HG03378 (cell line): ENCODE results near the gene TESMIN.

ENCODE experiments used
- ATAC-seq: cut with Tn5 transposase; IDR thresholded peaks from one replicate; pipeline ENCODE4 v1.9.1; 2021; ENCODE audit warnings: mild to moderate bottlenecking, moderate library complexity; ENCODE audit not compliant: unreplicated experiment

The TESMIN gene

GRCh38 chr11:68763181-68763721 lies 11.9 kb upstream of the TESMIN start:
- ATAC-seq = no peak

DNA sequence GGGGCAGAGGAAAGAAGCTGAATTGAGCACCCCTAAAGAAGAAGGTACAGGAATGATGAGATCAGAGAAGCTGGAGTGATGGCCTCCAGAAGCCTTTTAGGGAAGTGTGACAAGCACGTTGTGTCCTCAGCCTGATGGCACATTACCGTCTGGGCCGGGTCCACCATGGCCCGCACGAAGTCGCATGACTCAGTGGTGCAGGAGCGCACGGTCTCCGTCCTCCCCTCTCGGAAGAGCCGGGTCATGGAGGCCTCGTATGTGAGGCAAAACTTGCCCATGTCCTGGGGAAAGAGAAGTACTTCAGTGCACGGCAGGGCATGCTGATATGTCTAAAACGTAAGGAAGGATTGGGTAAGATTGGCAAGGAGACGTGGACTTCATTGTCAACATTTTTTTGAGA lies 11.2 kb upstream of the TESMIN start:
- no peak for ATAC-seq

DNA sequence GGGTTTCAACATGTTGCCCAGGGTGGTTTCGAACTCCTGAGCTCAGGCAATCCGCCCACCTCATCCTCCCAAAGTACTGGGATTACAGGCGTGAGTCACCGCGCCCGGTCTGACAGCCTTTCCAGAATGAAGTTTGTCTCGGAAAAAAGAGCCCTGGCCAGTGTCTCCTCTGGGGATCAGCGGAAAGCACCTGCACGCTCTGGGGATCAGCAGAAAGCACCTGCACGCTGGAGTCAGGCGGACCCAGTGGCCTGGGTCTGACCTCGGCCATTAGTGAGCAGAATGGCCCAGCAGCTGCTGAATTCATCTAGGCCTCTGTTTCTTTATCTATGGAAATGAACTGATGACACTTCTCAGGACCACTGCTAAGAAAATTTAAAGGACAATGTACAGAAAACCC lies 10.5 kb upstream of the TESMIN start:
- no peak for ATAC-seq

DNA sequence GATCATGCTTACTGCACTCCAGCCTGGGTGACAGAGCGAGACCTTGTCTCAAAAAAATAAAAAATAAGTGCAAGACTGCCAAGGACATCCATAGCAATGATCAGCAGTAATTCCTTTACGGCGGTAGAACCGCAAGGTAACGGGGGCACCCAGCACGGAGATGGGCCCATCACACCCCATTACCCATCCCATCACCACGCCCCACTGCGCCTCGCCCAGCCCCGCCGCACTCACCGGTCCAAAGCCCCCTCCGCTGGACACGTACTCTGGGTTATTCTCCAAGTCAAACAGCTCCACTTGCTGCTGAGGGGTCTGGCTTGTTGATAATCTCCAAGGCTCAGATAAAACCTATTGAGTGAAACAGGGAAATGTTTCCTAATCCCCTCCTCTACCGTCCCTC lies 8.7 kb upstream of the TESMIN start:
- ATAC-seq = no peak

- no peak for ATAC-seq
Measured at GRCh38 chr11:68757711-68758110, 6.4 kb upstream of the TESMIN start.

GRCh38 chr11:68756171-68756766 lies 4.9 kb upstream of the TESMIN start:
- ATAC-seq = no peak

GRCh38 chr11:68753300-68753699 lies 2.0 kb upstream of the TESMIN start:
- ATAC-seq = no peak

DNA sequence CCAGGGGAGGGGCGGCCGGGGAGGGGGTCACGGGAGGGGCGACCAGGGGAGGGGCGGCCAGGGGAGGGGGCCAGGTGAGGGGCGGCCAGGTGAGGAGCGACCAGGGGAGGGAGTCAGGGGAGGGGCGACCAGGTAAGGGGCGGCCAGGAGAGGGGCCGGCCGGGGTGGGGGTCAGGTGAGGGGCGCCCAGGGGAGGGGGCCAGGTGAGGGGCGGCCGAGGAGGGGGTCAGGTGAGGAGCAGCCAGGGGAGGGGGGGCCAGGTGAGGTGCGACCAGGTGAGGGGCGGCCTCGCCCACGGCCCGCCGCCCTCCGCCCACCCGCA lies 355 bp downstream of the TESMIN start:
- no peak for ATAC-seq

DNA sequence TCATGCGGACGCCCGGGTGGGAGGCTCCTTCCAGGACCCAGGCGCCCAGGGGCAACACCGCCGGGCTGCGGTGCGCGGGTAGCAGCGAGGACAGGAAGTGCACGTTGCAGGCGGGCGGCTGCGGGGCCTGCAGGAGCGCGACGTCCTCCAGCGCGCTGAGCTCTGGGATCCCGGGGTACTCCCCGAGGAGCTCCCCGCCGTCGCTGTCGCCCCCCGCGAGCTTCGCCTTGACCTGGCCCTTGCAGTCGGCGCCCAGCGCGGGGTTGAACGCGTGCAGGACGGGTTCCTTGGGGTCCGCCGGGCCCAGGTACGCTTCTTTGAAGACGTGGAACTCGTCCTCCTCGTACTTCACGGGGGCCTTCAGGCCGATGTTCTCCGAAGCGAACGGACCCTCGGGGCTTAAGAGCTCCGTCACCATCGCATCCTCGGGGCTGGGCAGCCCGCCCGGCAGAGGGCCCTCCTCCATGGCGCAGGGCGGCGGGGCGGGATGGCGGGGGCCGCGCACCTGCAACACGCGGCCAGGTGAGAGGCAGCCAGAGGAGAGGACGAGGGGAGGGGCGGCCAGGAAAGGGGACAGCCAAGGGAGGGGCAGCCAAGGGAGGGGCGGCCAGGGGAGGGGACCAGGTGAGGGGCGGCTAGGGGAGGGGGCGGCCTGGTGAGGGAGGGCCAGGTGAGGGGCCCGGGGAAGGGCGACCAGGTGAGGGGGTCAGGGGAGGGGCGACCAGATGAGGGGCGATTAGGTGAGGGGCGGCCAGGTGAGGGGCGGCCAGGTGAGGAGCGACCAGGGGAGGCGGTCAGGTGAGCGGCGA lies 921 bp downstream of the TESMIN start:
- no peak for ATAC-seq

GRCh38 chr11:68749229-68750123 lies 1.8 kb downstream of the TESMIN start:
- no peak for ATAC-seq

DNA sequence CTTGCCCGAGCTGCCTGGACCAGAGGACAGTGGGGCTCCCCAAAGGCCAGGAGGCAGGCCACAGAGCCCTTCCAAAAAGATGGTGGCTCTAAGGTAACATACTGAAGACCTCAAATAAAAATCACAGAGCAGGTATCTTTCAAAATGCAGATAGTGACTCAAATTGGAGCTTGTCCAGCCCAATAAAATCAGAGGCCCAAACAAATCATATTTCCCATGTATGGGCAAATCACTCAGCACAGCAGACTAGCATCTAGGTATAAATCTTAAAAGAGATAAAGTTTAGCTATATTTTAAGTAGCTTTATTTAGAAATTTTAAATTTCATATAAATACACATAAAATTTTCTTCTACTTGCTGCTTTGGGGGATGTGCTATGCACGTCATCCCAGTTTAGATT lies 3.3 kb downstream of the TESMIN start:
- no peak for ATAC-seq

DNA sequence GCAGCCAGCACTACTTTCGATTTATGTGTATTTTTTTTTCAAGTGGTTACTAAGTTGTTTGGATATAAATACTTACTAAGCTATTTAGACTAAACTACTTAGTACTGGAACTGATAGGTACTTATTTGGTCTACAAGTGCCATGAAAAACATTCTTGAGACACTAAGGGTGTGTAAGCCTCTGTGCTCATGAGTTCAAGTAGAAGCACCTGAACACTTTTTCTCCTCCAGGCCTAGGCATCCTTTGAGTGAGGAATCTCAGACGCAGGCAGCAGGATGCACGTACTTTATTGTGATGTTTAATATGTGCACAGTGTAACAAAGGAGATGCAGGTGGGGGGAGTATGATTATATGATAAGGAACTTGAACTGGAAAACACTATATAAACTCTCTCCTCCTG lies 7.8 kb downstream of the TESMIN start:
- no peak for ATAC-seq

- ATAC-seq = no peak
Measured at GRCh38 chr11:68741463-68741862, 9.9 kb downstream of the TESMIN start.

DNA sequence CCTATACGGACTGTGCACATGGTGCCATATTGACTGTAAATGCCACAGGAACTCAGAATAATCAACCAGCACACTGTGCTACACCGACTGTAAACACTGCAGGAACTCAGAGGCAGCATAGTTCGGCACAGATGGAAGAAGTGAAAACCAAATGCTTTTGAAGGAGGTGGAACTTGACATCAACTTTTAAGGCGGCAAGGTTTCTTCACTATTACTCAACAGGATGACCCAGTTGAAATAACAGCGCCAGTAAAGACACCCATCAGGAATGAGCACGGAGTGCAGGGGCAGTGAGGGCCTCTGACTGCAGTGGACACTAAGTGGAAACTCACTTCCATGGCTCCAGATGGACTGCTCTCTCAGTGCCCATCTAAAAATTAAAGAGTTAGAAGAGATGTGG lies 15.7 kb downstream of the TESMIN start:
- ATAC-seq = no peak

DNA sequence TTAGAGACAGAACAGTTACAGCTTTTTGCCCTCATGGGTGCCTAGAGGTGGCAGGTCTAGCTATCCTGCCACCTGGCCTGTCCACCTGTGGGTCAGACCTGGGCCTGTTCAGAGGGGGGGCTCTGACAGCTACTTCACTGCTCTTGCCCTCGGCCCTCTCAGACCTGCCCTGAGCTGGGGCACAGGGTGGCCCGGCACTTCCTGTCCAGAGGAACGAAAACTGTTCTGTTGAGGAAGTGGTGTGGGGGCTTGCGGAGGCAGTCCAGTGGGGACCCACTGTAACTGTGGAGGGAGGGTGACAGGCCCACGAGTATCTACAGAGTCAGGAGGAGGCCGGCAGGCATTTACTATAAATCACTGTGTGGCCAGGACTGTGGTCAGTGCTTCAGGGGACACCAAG lies 16.2 kb downstream of the TESMIN start:
- no peak for ATAC-seq

DNA sequence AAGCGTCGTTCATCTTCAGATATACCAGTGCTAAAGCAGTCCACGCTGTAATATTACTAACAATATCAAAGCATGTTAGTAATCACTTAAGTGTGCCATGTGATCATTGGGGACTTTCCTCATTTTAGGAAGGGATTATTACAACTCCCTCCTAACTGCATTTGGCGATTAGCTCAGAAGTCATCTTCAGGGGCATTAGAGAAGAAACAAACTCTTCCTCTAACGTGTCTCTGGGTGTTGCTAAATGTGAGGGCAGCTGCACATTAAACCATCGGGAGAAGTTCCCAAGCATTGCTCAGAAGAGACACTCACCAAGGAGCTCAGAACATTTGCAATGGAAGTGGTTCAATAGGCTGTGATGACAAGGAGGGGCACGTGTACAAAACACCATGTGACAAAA lies 17.2 kb downstream of the TESMIN start:
- no peak for ATAC-seq

- no peak for ATAC-seq
Measured at GRCh38 chr11:68727783-68728182, 23.5 kb downstream of the TESMIN start.

GRCh38 chr11:68724293-68724692 lies 27.0 kb downstream of the TESMIN start:
- ATAC-seq = no peak

DNA sequence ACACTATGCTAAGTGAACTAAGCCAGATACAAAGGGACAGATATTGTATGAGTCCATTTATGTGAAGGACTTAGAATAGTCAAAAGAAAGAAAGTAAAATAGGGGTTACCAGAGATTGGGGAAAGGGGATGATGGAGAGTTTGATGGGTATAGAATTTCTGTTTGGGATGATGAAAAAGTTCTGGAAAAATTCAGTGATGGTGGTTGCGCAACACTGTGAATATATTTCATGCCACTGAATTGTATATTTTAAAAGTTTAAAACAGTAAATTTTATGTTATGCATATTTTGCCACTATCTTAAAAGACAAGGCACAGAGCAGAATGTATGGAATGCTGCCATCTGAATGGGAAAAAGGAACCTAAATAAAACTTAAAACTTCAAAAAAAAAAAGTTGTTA lies 29.2 kb downstream of the TESMIN start:
- ATAC-seq = no peak

- ATAC-seq = no peak
Measured at GRCh38 chr11:68721075-68721474, 30.2 kb downstream of the TESMIN start.

DNA sequence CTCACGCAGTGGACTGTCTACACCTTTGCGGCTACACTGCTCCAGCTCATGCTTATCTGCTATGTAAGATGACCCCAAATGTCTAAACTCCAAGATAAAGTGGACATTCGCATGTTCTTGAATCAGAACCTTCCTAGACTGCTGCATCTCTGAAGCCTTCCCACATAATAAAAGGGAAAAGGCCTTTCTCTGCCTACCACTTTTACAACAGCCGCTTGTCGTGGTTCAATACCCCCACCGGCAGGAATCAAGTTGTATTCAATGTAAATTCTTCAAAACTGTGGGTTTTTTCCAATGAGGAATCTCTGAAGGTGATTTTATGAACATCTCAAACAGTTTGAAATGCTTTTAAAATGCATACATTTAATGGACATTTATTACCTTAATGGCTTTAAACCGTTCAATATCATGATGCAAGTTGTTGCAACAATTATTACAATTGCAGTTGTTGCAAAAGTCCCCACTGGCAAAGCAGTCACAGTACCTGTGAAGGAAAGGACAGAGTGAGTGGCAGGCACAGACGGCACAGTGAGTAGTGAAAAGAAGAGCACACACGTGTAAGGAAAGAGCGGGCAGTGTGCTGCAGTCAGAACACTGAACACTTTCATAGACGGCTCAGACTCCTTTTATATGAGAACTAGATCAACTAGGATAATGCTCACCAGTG lies 35.7 kb downstream of the TESMIN start:
- ATAC-seq = no peak
